Measurements from ENCODE around the gene FBXO33. TPM values are rescaled to one million over a fixed set of nuclear protein-coding genes. Genes with fewer than 3 reads are reported as not detected.

The FBXO33 gene
- total RNA-seq, 2 experiments from 2014 or later: 17.5 to 19.9 TPM

DNA sequence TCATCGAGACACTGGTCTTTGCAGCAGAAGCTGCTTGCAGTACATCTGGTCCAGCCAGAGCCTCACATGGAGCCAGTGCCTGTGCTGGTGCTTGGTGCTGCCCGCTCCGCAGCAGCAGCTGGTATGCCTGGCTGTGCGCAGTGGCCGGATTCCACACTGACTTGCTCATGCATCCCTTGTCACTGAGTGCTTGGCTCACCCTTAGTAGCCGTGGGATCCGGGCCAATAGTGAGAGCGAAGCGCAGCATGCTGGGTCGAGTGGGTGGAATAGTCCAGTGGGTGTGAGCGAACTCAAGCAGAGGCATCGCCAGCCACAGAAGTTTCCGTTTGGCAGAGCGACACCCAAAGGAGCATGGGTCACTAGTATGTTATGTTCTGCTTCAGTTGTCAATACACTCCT lies 10.1 kb upstream of the FBXO33 start:
- ATAC-seq: no peak
- no peaks in the 10 kb centered on the region for H3K27me3 Mint-ChIP-seq
- CTCF ChIA-PET: interaction anchor here (1.2 kb wide), 1 partner anchor 16 kb away, joined by 4 read pairs; no protein-coding TSS in a partner anchor
- H3K4me3 Mint-ChIP-seq: no peak overlapping the region
- H3K27ac Mint-ChIP-seq: no peak overlapping the region
- peaks cover 5% of the 10 kb centered on the region for H3K36me3 Mint-ChIP-seq
- H3K4me1 Mint-ChIP-seq: peaks cover 12% of the 10 kb centered on the region
- no peaks in the 10 kb centered on the region for H3K9me3 Mint-ChIP-seq (ENCODE audit: low read depth)
- DNase-seq: no peak

DNA sequence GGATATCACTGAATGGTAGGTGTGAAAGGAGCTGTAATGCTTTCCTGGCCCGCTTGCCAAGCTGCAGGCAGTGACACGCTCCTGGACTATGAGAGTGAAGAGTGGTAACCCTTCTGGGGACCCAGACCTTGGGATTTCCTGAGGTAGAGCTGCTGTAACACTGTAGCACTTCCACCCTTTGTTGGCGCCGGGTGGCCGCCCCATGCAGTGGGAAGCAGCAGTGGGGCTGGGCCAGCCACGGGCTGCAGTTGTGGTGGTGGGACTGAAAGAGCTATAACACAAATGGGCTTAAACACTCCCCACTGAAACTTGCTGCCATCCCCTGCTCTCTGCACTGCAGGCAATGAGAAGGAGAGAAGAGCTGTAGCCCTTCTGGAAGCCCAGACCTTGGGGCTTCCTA lies 9.6 kb upstream of the FBXO33 start:
- ATAC-seq (no peak), DNase-seq (no peak)
- Mint-ChIP-seq H3K36me3 (peaks cover 5% of the 10 kb centered on the region), H3K4me3 (no peak overlapping the region), H3K27ac (no peak overlapping the region), H3K27me3 (no peaks in the 10 kb centered on the region), H3K9me3 (ENCODE audit: low read depth) (no peaks in the 10 kb centered on the region), H3K4me1 (peaks cover 9% of the 10 kb centered on the region)
- CTCF ChIA-PET: interaction anchor here (1.2 kb wide), 1 partner anchor 16 kb away, joined by 4 read pairs; no protein-coding TSS in a partner anchor

DNA sequence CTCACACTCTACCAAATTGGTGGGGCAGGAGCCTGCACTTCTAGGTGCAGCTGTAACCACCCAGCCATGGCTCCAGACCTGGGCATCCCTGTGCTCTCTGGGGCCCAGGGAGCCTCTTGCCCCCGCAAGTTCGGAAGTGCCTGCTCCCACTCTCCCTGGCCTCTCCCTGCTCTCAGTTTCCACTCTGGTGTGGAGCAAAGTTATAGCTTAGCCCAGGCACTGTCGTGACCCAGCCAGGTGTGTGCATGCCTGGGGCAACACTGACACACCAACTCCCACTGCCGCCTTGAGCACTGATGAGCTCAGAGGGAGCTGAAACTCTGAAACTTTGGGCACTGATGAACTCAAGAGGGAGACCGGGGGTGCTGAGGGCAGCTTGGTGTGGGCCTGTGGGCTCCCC lies 8.7 kb upstream of the FBXO33 start:
- Mint-ChIP-seq H3K27me3 (no peaks in the 10 kb centered on the region), H3K4me3 (no peak overlapping the region), H3K4me1 (peaks cover 3% of the 10 kb centered on the region), H3K9me3 (ENCODE audit: low read depth) (no peaks in the 10 kb centered on the region), H3K36me3 (peaks cover 5% of the 10 kb centered on the region), H3K27ac (no peak overlapping the region)
- DNase-seq: no peak
- no peak for ATAC-seq
- CTCF ChIA-PET: no interaction called here

DNA sequence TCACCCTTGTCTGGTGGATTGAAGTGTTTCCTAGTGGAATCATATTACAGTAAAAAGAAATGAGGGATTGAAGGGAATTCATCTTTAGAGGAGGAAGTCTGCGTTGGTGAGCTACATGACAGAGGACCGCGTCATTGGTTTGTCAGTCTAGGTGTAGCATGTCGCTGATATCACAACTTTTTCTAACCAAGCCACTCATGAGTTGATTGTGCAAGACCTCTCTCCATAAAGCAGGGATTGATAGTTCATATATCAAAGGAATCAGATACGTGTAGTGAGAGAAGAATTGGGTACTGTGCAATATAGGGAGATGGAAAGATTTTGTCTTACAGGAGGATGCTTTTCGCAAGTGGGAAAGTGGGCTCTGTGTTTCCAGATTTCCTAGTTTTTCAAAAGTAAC lies 3.0 kb upstream of the FBXO33 start:
- Mint-ChIP-seq H3K4me3 (no peak overlapping the region), H3K4me1 (peaks cover 18% of the 10 kb centered on the region), H3K9me3 (ENCODE audit: low read depth) (no peaks in the 10 kb centered on the region), H3K27ac (no peak overlapping the region), H3K36me3 (peaks cover 5% of the 10 kb centered on the region), H3K27me3 (no peaks in the 10 kb centered on the region)
- ATAC-seq (no peak), DNase-seq (no peak)
- CTCF ChIA-PET: interaction anchor here (0.8 to 1.9 kb wide), 2 partner anchors 9 to 204 kb away, joined by 3 to 6 read pairs; no protein-coding TSS in a partner anchor

DNA sequence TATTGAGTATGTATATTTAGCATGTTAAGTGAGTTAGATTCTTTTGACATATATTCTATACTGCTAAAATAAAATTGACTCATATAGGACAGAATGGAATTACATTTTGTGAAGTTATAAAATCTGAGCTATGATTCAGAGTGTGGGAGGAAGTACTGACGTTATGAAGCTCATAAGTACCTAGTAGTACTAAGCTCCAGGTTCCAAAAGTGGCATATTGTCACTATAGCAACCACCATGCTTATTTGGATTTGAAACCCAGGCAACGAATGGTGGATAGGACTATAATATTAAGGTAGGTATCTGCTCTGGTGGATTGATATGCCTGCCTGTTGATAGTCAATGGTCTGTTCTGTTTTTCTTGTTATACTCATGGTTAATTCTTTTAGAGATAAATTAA lies 2.2 kb upstream of the FBXO33 start:
- no peaks in the 10 kb centered on the region for H3K27me3 Mint-ChIP-seq
- DNase-seq (no peak), ATAC-seq (no peak)
- H3K4me3 Mint-ChIP-seq: no peak overlapping the region
- CTCF ChIA-PET: interaction anchor here (1.3 to 1.9 kb wide), 2 partner anchors 203 to 331 kb away, joined by 5 to 6 read pairs; partner anchors contain the start of gene SEC23A
- H3K27ac Mint-ChIP-seq: no peak overlapping the region
- peaks cover 26% of the 10 kb centered on the region for H3K4me1 Mint-ChIP-seq
- peaks cover 6% of the 10 kb centered on the region for H3K36me3 Mint-ChIP-seq
- no peaks in the 10 kb centered on the region for H3K9me3 Mint-ChIP-seq (ENCODE audit: low read depth)

- peaks cover 34% of the 10 kb centered on the region for H3K4me1 Mint-ChIP-seq
- peaks cover 7% of the 10 kb centered on the region for H3K36me3 Mint-ChIP-seq
- no peak for DNase-seq
- H3K9me3 Mint-ChIP-seq (ENCODE audit: low read depth): no peaks in the 10 kb centered on the region
- H3K4me3 Mint-ChIP-seq: peak overlapping the region; percentile 88
- CTCF ChIA-PET: interaction anchor here (1.3 to 3.8 kb wide), 2 partner anchors 202 to 330 kb away, joined by 5 to 31 read pairs; partner anchors contain the start of gene SEC23A
- peak overlapping the region; percentile 95 for H3K27ac Mint-ChIP-seq
- ATAC-seq: no peak
- no peaks in the 10 kb centered on the region for H3K27me3 Mint-ChIP-seq
These were observed 1.2 kb upstream of the FBXO33 start for GRCh38 chr14:39433452-39433813.

DNA sequence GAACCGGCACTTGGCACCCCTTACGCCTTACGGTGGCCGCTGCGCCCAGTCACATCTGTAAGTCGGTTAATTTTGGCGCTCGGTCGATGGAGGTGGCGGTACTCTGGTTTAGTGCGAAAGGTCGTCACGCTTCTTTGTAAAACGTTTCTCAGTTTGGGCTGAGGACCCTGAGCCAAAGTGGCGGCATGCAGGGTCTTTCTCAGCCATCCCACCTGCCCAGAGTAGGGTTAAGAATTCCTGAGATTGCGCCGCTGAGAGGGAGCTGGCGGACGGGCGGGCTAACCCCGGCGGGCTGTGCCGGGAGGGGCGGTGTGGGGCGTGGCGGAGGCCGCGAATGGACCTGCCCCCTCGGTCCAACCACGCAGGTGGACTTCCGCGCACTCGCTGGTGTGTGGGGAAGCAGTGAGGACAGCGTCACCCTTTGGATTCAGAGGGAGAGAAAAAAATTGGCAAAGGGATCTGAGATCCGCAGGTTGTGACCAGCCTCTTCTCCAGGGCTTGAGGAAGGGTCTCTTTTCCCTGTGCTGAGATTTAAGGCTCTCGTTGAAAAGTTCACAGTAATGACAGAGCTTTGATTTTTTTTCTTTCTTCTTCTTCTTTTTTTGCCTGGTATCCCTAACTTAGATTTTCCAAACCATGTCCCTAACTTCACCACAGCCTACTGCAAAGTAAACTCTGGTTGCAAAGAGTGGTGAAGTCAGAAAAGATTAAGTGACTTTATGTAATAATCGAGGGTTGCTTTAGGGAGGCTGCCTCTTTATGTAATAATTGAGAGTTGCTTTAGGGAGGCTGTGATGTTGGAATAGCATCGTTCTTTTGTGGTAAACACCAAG lies 602 bp upstream of the FBXO33 start:
- Mint-ChIP-seq H3K4me1 (peaks cover 37% of the 10 kb centered on the region), H3K9me3 (ENCODE audit: low read depth) (no peaks in the 10 kb centered on the region), H3K27me3 (no peaks in the 10 kb centered on the region), H3K36me3 (peaks cover 9% of the 10 kb centered on the region), H3K27ac (peak overlapping the region; percentile 95), H3K4me3 (peak overlapping the region; percentile 88)
- peak; percentile 68 for ATAC-seq
- DNase-seq: peak; percentile 86
- CTCF ChIA-PET: interaction anchor here (0.7 to 3.8 kb wide), 7 partner anchors 10 to 262 kb away, joined by 3 to 31 read pairs (median 3); partner anchors contain the start of gene TRAPPC6B

GRCh38 chr14:39431416-39432178 lies 636 bp downstream of the FBXO33 start:
- peak; percentile 79 for DNase-seq
- peak; percentile 24 for ATAC-seq
- Mint-ChIP-seq H3K4me3 (peak overlapping the region; percentile 88), H3K27ac (peak overlapping the region; percentile 99), H3K27me3 (no peaks in the 10 kb centered on the region), H3K36me3 (peaks cover 9% of the 10 kb centered on the region), H3K9me3 (ENCODE audit: low read depth) (no peaks in the 10 kb centered on the region), H3K4me1 (peaks cover 43% of the 10 kb centered on the region)
- CTCF ChIA-PET: interaction anchor here (0.7 to 3.8 kb wide), 10 partner anchors 9 to 330 kb away, joined by 3 to 31 read pairs (median 3); partner anchors contain the start of gene TRAPPC6B

- H3K4me1 Mint-ChIP-seq: peaks cover 48% of the 10 kb centered on the region
- no peaks in the 10 kb centered on the region for H3K9me3 Mint-ChIP-seq (ENCODE audit: low read depth)
- CTCF ChIA-PET: interaction anchor here (1.1 to 3.8 kb wide), 6 partner anchors 164 to 329 kb away, joined by 3 to 31 read pairs (median 3); partner anchors contain the start of gene TRAPPC6B
- H3K36me3 Mint-ChIP-seq: peaks cover 9% of the 10 kb centered on the region
- no peaks in the 10 kb centered on the region for H3K27me3 Mint-ChIP-seq
- H3K27ac Mint-ChIP-seq: peak overlapping the region; percentile 99
- no peak for ATAC-seq
- DNase-seq: no peak
- H3K4me3 Mint-ChIP-seq: peak overlapping the region; percentile 88
These were observed 1.3 kb downstream of the FBXO33 start for GRCh38 chr14:39430762-39431415.

DNA sequence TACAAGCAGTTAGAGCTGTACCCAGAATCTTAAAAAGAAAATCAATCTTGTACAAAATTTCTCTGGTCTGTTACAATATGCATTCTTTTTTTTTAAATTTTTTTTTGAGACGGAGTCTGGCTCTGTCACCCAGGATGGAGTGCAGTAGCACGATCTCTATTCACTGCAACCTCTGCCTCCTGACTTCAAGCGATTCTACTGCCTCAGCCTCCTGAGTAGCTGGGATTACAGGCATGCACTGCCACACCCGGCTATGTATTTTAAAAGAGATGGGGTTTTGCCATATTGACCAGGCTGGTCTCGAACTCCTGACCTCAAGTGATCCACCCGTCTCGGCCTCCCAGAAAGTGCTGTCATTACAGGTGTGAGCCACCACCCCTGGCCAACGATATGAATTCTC lies 4.1 kb downstream of the FBXO33 start:
- peaks cover 7% of the 10 kb centered on the region for H3K36me3 Mint-ChIP-seq
- H3K27ac Mint-ChIP-seq: no peak overlapping the region
- no peak for ATAC-seq
- no peak overlapping the region for H3K4me3 Mint-ChIP-seq
- no peaks in the 10 kb centered on the region for H3K27me3 Mint-ChIP-seq
- DNase-seq: no peak
- no peaks in the 10 kb centered on the region for H3K9me3 Mint-ChIP-seq (ENCODE audit: low read depth)
- CTCF ChIA-PET: interaction anchor here (0.6 to 5.0 kb wide), 2 partner anchors 9 to 197 kb away, joined by 3 to 43 read pairs; no protein-coding TSS in a partner anchor
- H3K4me1 Mint-ChIP-seq: peaks cover 46% of the 10 kb centered on the region

- no peaks in the 10 kb centered on the region for H3K27me3 Mint-ChIP-seq
- CTCF ChIA-PET: interaction anchor here (0.6 to 5.0 kb wide), 15 partner anchors 9 to 324 kb away, joined by 3 to 43 read pairs (median 4); partner anchors contain the start of genes GEMIN2 and SEC23A
- no peaks in the 10 kb centered on the region for H3K9me3 Mint-ChIP-seq (ENCODE audit: low read depth)
- ATAC-seq (no peak), DNase-seq (no peak)
- H3K4me3 Mint-ChIP-seq: no peak overlapping the region
- H3K27ac Mint-ChIP-seq: no peak overlapping the region
- H3K36me3 Mint-ChIP-seq: peaks cover 11% of the 10 kb centered on the region
- H3K4me1 Mint-ChIP-seq: peaks cover 47% of the 10 kb centered on the region
These were observed 5.6 kb downstream of the FBXO33 start for GRCh38 chr14:39426605-39427004.

GRCh38 chr14:39425947-39426346 lies 6.3 kb downstream of the FBXO33 start:
- H3K4me1 Mint-ChIP-seq: peaks cover 45% of the 10 kb centered on the region
- CTCF ChIA-PET: interaction anchor here (0.6 to 5.0 kb wide), 15 partner anchors 8 to 323 kb away, joined by 3 to 43 read pairs (median 4); partner anchors contain the start of genes GEMIN2 and SEC23A
- no peaks in the 10 kb centered on the region for H3K9me3 Mint-ChIP-seq (ENCODE audit: low read depth)
- DNase-seq (no peak), ATAC-seq (no peak)
- no peaks in the 10 kb centered on the region for H3K27me3 Mint-ChIP-seq
- H3K36me3 Mint-ChIP-seq: peaks cover 12% of the 10 kb centered on the region
- no peak overlapping the region for H3K27ac Mint-ChIP-seq
- H3K4me3 Mint-ChIP-seq: no peak overlapping the region
